ENCODE results near the gene DEFB121.

GRCh38 chr20:31406115-31406514 is at the start of gene DEFB121:
- TF ChIP-seq CTCF (conservative IDR thresholded peaks at IDR 0.05 in 1 of 2, IDR thresholded peaks at IDR 0.05 in 1 of 2; ENCODE audit: low read depth in 1 of 2, low read length in 2 of 2) = no peak
- TF ChIP-seq EZH2 (IDR thresholded peaks at IDR 0.05; ENCODE audit: low read length, missing control alignments) = no peak
